HepG2 (cell line): ENCODE measurements around the gene BICDL2. TPM values are rescaled to one million over a fixed set of nuclear protein-coding genes. Genes with fewer than 3 reads are reported as not detected.
A peak's percentile ranks its signal among the peaks of the same experiment; 100 is the strongest.

Source experiments
- ATAC-seq: fragments of 200-7000 bp; cut with Tn5 transposase; 3 replicates; pipeline ENCODE4 v1.9.1; 2020; ENCODE audit warnings: mild to moderate bottlenecking, moderate library complexity
- BruUV-seq: library from RNA; stranded (reverse); fragments of 400-500 nt; replicated peaks from 2 replicates; lab custom pipeline; 2021; lab: Mats Ljungman, UMichigan
- CTCF ChIA-PET: fragments of 300-600 bp; formaldehyde crosslinking; extraction: SDS; loops from one replicate; lab custom pipeline; 2021; ENCODE audit warnings: low total read pairs, inconsistent platforms, low intra/inter-chr PET ratio; lab: Yijun Ruan, JAX
- POLR2A ChIA-PET: fragments of 350-600 bp; sonication (Branson Sonifier 250); formaldehyde crosslinking; loops from one replicate; lab custom pipeline; 2020; ENCODE audit warnings: antibody characterized with exemption, inconsistent platforms; lab: Yijun Ruan, JAX
- DNase-seq: peaks from one replicate; pipeline ENCODE4 v3.0.0-alpha.2; 2015; ENCODE audit warnings: low spot score
- FAIRE-seq: peaks from 3 replicates; lab custom pipeline; 2011; peaks lifted over from hg19 to GRCh38; lab: Jason Lieb, UNC
- H2AFZ ChIP-seq: one replicate; pipeline ENCODE4 v1.6.1; 2011; ENCODE audit warnings: low read length, inconsistent platforms
- H3K27ac ChIP-seq: fragments of 300-600 bp; 3 replicates; pipeline ENCODE4 v1.8.0; 2011; ENCODE audit warnings: mixed run types, mild to moderate bottlenecking, mixed read lengths, low read length, inconsistent platforms; ENCODE audit not compliant: insufficient read depth; ENCODE audit errors: extremely low read length
- H3K27me3 ChIP-seq, 2 experiments: fragments of 200-600 bp in 1 of 2; 2 replicates in 1 of 2; 3 replicates in 1 of 2; pipeline versions ENCODE4 v1.6.0 to v1.8.0; 2011; ENCODE audit warnings: low read length in 2 of 2, mild to moderate bottlenecking in 2 of 2, moderate library complexity in 2 of 2, inconsistent platforms in 1 of 2; ENCODE audit not compliant: insufficient read depth in 2 of 2, control insufficient read depth in 1 of 2
- H3K36me3 ChIP-seq, 2 experiments: fragments of 200-600 bp in 1 of 2; replicated peaks in 1 of 2; 2 replicates in 1 of 2; 3 replicates in 1 of 2; pipeline versions ENCODE4 v1.5.1 to v1.8.0; 2011; ENCODE audit warnings: low read length in 2 of 2, inconsistent platforms in 1 of 2; ENCODE audit not compliant: insufficient read depth in 2 of 2, control insufficient read depth in 1 of 2
- H3K4me1 ChIP-seq: 2 replicates; pipeline ENCODE4 v1.5.1; 2012; ENCODE audit warnings: low read length, inconsistent platforms; ENCODE audit not compliant: insufficient read depth
- H3K4me2 ChIP-seq: 2 replicates; pipeline ENCODE4 v1.6.0; 2011; ENCODE audit warnings: low read depth, low read length, inconsistent platforms
- H3K4me3 ChIP-seq, 3 experiments: fragments of 200-600 bp in 1 of 3; sonication (generic), shearing (Covaris generic) in 1 of 3; replicated peaks in 1 of 3; 2 replicates each; pipeline ENCODE4 v1.5.1; 2011 to 2016; ENCODE audit warnings: low read length in 3 of 3, inconsistent platforms in 2 of 3, low read depth in 2 of 3, mild to moderate bottlenecking in 2 of 3, control low read depth in 1 of 3, mixed read lengths in 1 of 3; ENCODE audit not compliant: insufficient read depth in 1 of 3
- H3K79me2 ChIP-seq: one replicate; pipeline ENCODE4 v1.6.1; 2011; ENCODE audit warnings: low read length, inconsistent platforms; ENCODE audit not compliant: insufficient read depth
- H3K9ac ChIP-seq: 2 replicates; pipeline ENCODE4 v1.6.0; 2011; ENCODE audit warnings: mild to moderate bottlenecking, low read depth, low read length, inconsistent platforms; ENCODE audit not compliant: insufficient read depth
- H3K9me3 ChIP-seq: 2 replicates; pipeline ENCODE4 v1.5.1; 2012; ENCODE audit warnings: mild to moderate bottlenecking, low read length
- H4K20me1 ChIP-seq: 2 replicates; pipeline ENCODE4 v1.6.0; 2011; ENCODE audit warnings: inconsistent platforms, mild to moderate bottlenecking, low read length, moderate library complexity; ENCODE audit not compliant: insufficient read depth
- CBX5 ChIP-seq: sonication (generic); formaldehyde crosslinking; IDR thresholded peaks from 2 replicates; pipeline ENCODE4 v1.4.0; 2020; ENCODE audit warnings: missing genetic modification reagents, borderline replicate concordance
- FOXA3 ChIP-seq: IDR thresholded peaks from 2 replicates; pipeline ENCODE4 v1.6.1; 2016; ENCODE audit warnings: missing genetic modification reagents, missing compliant biosample characterization
- HDAC1 ChIP-seq: sonication (generic); formaldehyde crosslinking; IDR thresholded peaks from 2 replicates; pipeline ENCODE4 v1.5.1; 2020; ENCODE audit warnings: mild to moderate bottlenecking, missing genetic modification reagents
- HDAC6 ChIP-seq: fragments of 200-600 bp; sonication (generic); IDR thresholded peaks from 2 replicates; pipeline ENCODE4 v1.7.0; 2017; ENCODE audit warnings: mild to moderate bottlenecking, antibody characterized with exemption, low read length, low read depth
- KLF9 ChIP-seq: IDR thresholded peaks from 2 replicates; pipeline ENCODE4 v1.6.1; 2016; ENCODE audit warnings: low read depth
- RBFOX2 ChIP-seq: fragments of 200-400 bp; formaldehyde crosslinking; IDR thresholded peaks from 2 replicates; pipeline ENCODE4 v1.6.1; 2017; ENCODE audit warnings: low read depth, mild to moderate bottlenecking, low read length
- SP2 ChIP-seq: sonication (generic); formaldehyde crosslinking; IDR thresholded peaks from 2 replicates; pipeline ENCODE4 v1.5.1; 2020; ENCODE audit warnings: mild to moderate bottlenecking, missing genetic modification reagents
- TCF7 ChIP-seq: sonication (generic); IDR thresholded peaks from 2 replicates; pipeline ENCODE4 v1.6.1; 2016; ENCODE audit warnings: antibody characterized with exemption, low read depth
- ZNF256 ChIP-seq: sonication (generic); formaldehyde crosslinking; conservative IDR thresholded peaks from 2 replicates; pipeline ENCODE4 v1.4.0; 2020; ENCODE audit warnings: missing genetic modification reagents
- ZNF484 ChIP-seq: sonication (generic); formaldehyde crosslinking; IDR thresholded peaks from 2 replicates; pipeline ENCODE4 v1.5.1; 2020; ENCODE audit warnings: mild to moderate bottlenecking, low read depth, missing genetic modification reagents, borderline replicate concordance
- ZNF619 ChIP-seq: sonication (generic); formaldehyde crosslinking; IDR thresholded peaks from 2 replicates; pipeline ENCODE4 v1.4.0; 2020; ENCODE audit warnings: mild to moderate bottlenecking, missing genetic modification reagents
- ZNF770 ChIP-seq: sonication (generic); formaldehyde crosslinking; IDR thresholded peaks from 2 replicates; pipeline ENCODE4 v1.5.0; 2020; ENCODE audit warnings: mild to moderate bottlenecking, missing genetic modification reagents
- ZNF782 ChIP-seq: sonication (generic); formaldehyde crosslinking; IDR thresholded peaks from 2 replicates; pipeline ENCODE4 v1.4.0; 2020; ENCODE audit warnings: missing genetic modification reagents, mild to moderate bottlenecking, borderline replicate concordance
- WGBS: methylation state at CpG from one replicate; pipeline ENCODE4 v1.1.6; 2017; ENCODE audit warnings: low lambda C conversion rate; 5-methylcytosine and 5-hydroxymethylcytosine counted together
- in situ Hi-C: cut with HindIII; loops from 2 replicates; pipeline ENCODE4 v1.10.0; 2017; ENCODE audit warnings: low pct_unique_long_range_greater_than_20kb; ENCODE audit not compliant: extremely low pct_ligation_motif_present
- intact Hi-C: fragments of 100-400 bp; cut with micrococcal nuclease; formaldehyde crosslinking; loops from one replicate; pipeline ENCODE4 v1.10.0; 2022; ENCODE audit not compliant: unreplicated experiment
- polyA plus RNA-seq, 8 experiments: library from polyadenylated mRNA; depleted of rRNA in 3 of 8; stranded (reverse) in 7 of 8; unstranded in 1 of 8; fragments of >200 nt; fragmentation: Illumina TruSeq in 4 of 8; extraction: Trizol in 4 of 8; gene quantifications; 2 replicates each; pipeline versions ENCODE4 v1.2.1 to v1.2.3, GENCODE V29; 2011 to 2016; ENCODE audit warnings: low read depth in 4 of 8, missing spikeins in 1 of 8, mixed read lengths in 1 of 8; ENCODE audit not compliant: insufficient read depth in 1 of 8
- total RNA-seq, 5 experiments: library from RNA; depleted of rRNA; stranded (reverse); fragments of >200 nt; fragmentation: Illumina TruSeq; extraction: Trizol; gene quantifications; 2 replicates each; pipeline ENCODE4 v1.2.3, GENCODE V29; 2016; ENCODE audit warnings: low read depth in 1 of 5
- TF ChIP-seq, protein P1 (sequence below): sonication (generic); formaldehyde crosslinking; IDR thresholded peaks from 2 replicates; pipeline ENCODE4 v1.4.0; 2020; ENCODE audit warnings: low read depth, mild to moderate bottlenecking, missing genetic modification reagents
- TF ChIP-seq, protein P2 (sequence below): sonication (generic); formaldehyde crosslinking; IDR thresholded peaks from 2 replicates; pipeline ENCODE4 v1.8.0; 2022; ENCODE audit warnings: mild to moderate bottlenecking, missing genetic modification reagents
- TF ChIP-seq, protein P3 (sequence below): fragments of 450-650 bp; IDR thresholded peaks from 2 replicates; pipeline ENCODE4 v1.6.1; 2016

Gene BICDL2
- total and polyA plus RNA-seq, 2 of the 13 experiments (the other 11 are each of a cell fraction or from before 2014, with no cell fraction given): 0.12 TPM; not detected in 1

DNA sequence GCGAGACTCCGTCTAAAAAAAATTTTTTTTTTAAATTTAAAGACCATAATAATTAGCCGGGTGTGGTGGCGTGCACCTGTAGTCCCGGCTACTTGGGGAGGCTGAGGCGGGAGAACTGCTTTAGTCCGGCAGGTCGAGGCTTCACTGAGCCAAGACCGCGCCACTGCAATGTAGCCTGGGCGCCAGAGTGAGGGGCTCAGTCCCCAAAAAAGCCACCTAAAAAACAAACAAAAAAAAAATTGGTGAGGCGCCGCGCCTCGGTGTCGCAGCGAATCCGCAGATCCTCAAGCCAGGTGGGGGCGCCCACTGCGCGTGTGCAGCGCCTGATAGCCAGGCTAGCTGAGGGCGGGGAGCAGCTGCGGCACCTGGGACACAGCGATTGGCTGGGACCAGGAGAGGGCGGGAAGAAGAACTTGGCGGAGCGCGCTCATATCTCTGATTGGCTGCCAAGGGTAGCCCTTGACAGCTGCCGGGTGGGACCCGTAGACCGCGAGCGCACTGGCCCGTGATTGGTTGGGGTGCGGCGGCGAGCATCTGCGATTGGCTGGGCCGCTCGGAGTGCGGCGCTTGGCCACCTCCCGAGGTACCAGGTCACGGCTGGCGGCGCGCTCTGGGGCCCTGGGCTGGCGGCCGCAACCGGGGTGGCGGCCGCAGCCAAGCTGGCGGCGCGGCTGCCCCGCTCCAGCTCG lies 33.0 kb downstream of the BICDL2 start:
- Histone ChIP-seq H3K27me3 (no peaks in the 10 kb centered on the region), H3K27ac (no peak overlapping the region), H3K79me2 (no peaks in the 10 kb centered on the region), H3K36me3 (no peaks in the 10 kb centered on the region), H2AFZ (no peak overlapping the region), H3K9me3 (no peaks in the 10 kb centered on the region), H3K4me2 (no peak overlapping the region; the same call in 1 of the 2 replicates), H3K4me1 (peaks cover 49% of the 10 kb centered on the region), H3K4me3 (peak overlapping the region in 2 of 3 experiments; percentile 27 to 46; a peak in 2 of 6 replicates), H4K20me1 (no peaks in the 10 kb centered on the region), H3K9ac (no peak overlapping the region)
- peak; percentile 76 for FAIRE-seq
- no TSS peak for BruUV-seq
- intact Hi-C loops: loop anchor here (1.0 kb wide), 1 partner anchor 21 kb away; the partner anchor contains the start of gene THOC6
- in situ Hi-C loops: no loop called here
- peak; percentile 97 for DNase-seq
- peak; percentile 91 for ATAC-seq
- ChIA-PET CTCF (interaction anchor here (0.8 to 1.7 kb wide), 3 partner anchors 17 to 28 kb away, joined by 3 to 11 read pairs (median 4); no protein-coding TSS in a partner anchor), POLR2A (interaction anchor here (0.7 to 14.2 kb wide), 7 partner anchors 9 to 98 kb away, joined by 3 to 750 read pairs (median 5); partner anchors contain the start of genes CLDN6, CLDN9, HCFC1R1 and IL32)
- 14% methylated on average over 35 of the region's 58 CpGs for WGBS
- TF ChIP-seq ZNF256 (CRISPR knock-in tag) (0 out of 2 replicates have a peak, but pooled peaks have one; percentile 63), KLF9 (0 out of 2 replicates have a peak, but pooled peaks have one; percentile 51), ZNF619 (CRISPR knock-in tag) (no peak), ZNF770 (CRISPR knock-in tag) (peak; percentile 34; the same call in 1 of the 2 replicates), TCF7 (no peak), ZNF782 (CRISPR knock-in tag) (no peak; the same call in 1 of the 2 replicates), CBX5 (peak; percentile 25; the same call in 1 of the 2 replicates), RBFOX2 (peak; percentile 53), HDAC6 (no peak), SP2 (CRISPR knock-in tag) (peak; percentile 96), FOXA3 (CRISPR knock-in tag) (peak; percentile 35; the same call in 1 of the 2 replicates), ZNF484 (CRISPR knock-in tag) (no peak), HDAC1 (peak; percentile 74)
- TF ChIP-seq, protein P1, sequence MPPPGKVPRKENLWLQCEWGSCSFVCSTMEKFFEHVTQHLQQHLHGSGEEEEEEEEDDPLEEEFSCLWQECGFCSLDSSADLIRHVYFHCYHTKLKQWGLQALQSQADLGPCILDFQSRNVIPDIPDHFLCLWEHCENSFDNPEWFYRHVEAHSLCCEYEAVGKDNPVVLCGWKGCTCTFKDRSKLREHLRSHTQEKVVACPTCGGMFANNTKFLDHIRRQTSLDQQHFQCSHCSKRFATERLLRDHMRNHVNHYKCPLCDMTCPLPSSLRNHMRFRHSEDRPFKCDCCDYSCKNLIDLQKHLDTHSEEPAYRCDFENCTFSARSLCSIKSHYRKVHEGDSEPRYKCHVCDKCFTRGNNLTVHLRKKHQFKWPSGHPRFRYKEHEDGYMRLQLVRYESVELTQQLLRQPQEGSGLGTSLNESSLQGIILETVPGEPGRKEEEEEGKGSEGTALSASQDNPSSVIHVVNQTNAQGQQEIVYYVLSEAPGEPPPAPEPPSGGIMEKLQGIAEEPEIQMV (CRISPR knock-in tag): peak; percentile 27; the same call in 1 of the 2 replicates
- TF ChIP-seq, protein P2, sequence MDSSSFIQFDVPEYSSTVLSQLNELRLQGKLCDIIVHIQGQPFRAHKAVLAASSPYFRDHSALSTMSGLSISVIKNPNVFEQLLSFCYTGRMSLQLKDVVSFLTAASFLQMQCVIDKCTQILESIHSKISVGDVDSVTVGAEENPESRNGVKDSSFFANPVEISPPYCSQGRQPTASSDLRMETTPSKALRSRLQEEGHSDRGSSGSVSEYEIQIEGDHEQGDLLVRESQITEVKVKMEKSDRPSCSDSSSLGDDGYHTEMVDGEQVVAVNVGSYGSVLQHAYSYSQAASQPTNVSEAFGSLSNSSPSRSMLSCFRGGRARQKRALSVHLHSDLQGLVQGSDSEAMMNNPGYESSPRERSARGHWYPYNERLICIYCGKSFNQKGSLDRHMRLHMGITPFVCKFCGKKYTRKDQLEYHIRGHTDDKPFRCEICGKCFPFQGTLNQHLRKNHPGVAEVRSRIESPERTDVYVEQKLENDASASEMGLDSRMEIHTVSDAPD (CRISPR knock-in tag): no peak
- TF ChIP-seq, protein P3, sequence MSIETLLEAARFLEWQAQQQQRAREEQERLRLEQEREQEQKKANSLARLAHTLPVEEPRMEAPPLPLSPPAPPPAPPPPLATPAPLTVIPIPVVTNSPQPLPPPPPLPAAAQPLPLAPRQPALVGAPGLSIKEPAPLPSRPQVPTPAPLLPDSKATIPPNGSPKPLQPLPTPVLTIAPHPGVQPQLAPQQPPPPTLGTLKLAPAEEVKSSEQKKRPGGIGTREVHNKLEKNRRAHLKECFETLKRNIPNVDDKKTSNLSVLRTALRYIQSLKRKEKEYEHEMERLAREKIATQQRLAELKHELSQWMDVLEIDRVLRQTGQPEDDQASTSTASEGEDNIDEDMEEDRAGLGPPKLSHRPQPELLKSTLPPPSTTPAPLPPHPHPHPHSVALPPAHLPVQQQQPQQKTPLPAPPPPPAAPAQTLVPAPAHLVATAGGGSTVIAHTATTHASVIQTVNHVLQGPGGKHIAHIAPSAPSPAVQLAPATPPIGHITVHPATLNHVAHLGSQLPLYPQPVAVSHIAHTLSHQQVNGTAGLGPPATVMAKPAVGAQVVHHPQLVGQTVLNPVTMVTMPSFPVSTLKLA: peak; percentile 47; the same call in 1 of the 2 replicates
